Breast epithelium (tissue), 4 donors: ENCODE measurements around the gene CCDC183. TPM values are rescaled to one million over a fixed set of nuclear protein-coding genes. Genes with fewer than 3 reads are reported as not detected.
A peak's percentile ranks its signal among the peaks of the same experiment; 100 is the strongest.

Experiments used
- DNase-seq, 2 donors: peaks; one replicate each; pipeline ENCODE4 v3.0.0-alpha.2; 2019; ENCODE audit warnings: low spot score in 2 of 2
- H3K27ac ChIP-seq, 2 donors: fragments of 200-600 bp; sonication (generic) in 1 of 2; one replicate each; pipeline ENCODE4 v1.5.1; 2016 to 2019; ENCODE audit warnings: mild to moderate bottlenecking in 1 of 2
- H3K27me3 ChIP-seq, 2 donors: fragments of 200-600 bp; sonication (generic) in 1 of 2; one replicate each; pipeline versions ENCODE4 v1.5.1 to v1.6.0; 2017 to 2019; ENCODE audit warnings: control low read depth in 1 of 2, mild to moderate bottlenecking in 1 of 2
- H3K36me3 ChIP-seq: fragments of 200-600 bp; one replicate; pipeline ENCODE4 v1.5.1; 2019
- H3K4me1 ChIP-seq, 2 donors: fragments of 200-600 bp; sonication (generic); one replicate each; pipeline ENCODE4 v1.5.1; 2016 to 2019; ENCODE audit warnings: control low read depth in 1 of 2
- H3K4me3 ChIP-seq, 3 donors: fragments of 200-600 bp; sonication (generic); 1 replicate in 2 of 3; 2 replicates in 1 of 3; pipeline ENCODE4 v1.5.1; 2016 to 2019; ENCODE audit warnings: mild to moderate bottlenecking in 3 of 3, moderate library complexity in 2 of 3
- H3K9me3 ChIP-seq, 2 donors: fragments of 200-600 bp; sonication (generic) in 1 of 2; one replicate each; pipeline ENCODE4 v1.5.1; 2016 to 2019; ENCODE audit warnings: control low read depth in 1 of 2
- CTCF ChIP-seq, 3 donors: fragments of 450-650 bp; IDR thresholded peaks; one replicate each; pipeline ENCODE4 v1.5.1; 2016 to 2017; ENCODE audit warnings: antibody characterized with exemption in 3 of 3, mild to moderate bottlenecking in 3 of 3, moderate library complexity in 3 of 3
- POLR2A ChIP-seq: fragments of 450-650 bp; IDR thresholded peaks from one replicate; pipeline ENCODE4 v1.6.1; 2016; ENCODE audit warnings: antibody characterized with exemption, mild to moderate bottlenecking, moderate library complexity
- POLR2AphosphoS5 ChIP-seq, 3 donors: sonication (generic); formaldehyde crosslinking; IDR thresholded peaks; one replicate each; pipeline ENCODE4 v1.6.1; 2017; ENCODE audit warnings: antibody characterized with exemption in 3 of 3
- intact Hi-C: fragments of 100-400 bp; cut with DNase I; formaldehyde crosslinking; loops from one replicate; pipeline ENCODE4 v1.15.1; 2023; ENCODE audit warnings: low total_unique reads
- total RNA-seq, 3 donors: library from RNA; depleted of rRNA; stranded (reverse); fragments of >200 nt; gene quantifications; one replicate each; pipeline ENCODE4 v1.1.0, GENCODE V29; 2016

The CCDC183 gene
- total RNA-seq, 3 donors from 2014 or later: 0.64 to 5.7 (median 5.6) TPM

- TF ChIP-seq CTCF (IDR thresholded peaks at IDR 0.05) (no peak), POLR2AphosphoS5 (IDR thresholded peaks at IDR 0.05) (no peak), POLR2A (no peak)
- no peaks in the 10 kb centered on the region for H3K9me3 ChIP-seq
- H3K27ac ChIP-seq: no peak overlapping the region
- DNase-seq: no peak
- no peaks in the 10 kb centered on the region for H3K4me1 ChIP-seq
- no peaks in the 10 kb centered on the region for H3K27me3 ChIP-seq
- peak overlapping the region; percentile 31 to 57 (median 36) for H3K4me3 ChIP-seq
- intact Hi-C loops: no loop called here
- H3K36me3 ChIP-seq: peaks cover 6% of the 10 kb centered on the region
Observed at GRCh38 chr9:136820971-136821825, 25.1 kb downstream of the CCDC183 start.

- intact Hi-C loops: no loop called here
- Histone ChIP-seq H3K4me1 (no peaks in the 10 kb centered on the region), H3K36me3 (peaks cover 6% of the 10 kb centered on the region), H3K27ac (no peak overlapping the region), H3K4me3 (peak overlapping the region; percentile 31 to 57 (median 36)), H3K9me3 (no peaks in the 10 kb centered on the region), H3K27me3 (no peaks in the 10 kb centered on the region)
- TF ChIP-seq POLR2A (no peak), CTCF (IDR thresholded peaks at IDR 0.05) (no peak), POLR2AphosphoS5 (IDR thresholded peaks at IDR 0.05) (no peak)
- no peak for DNase-seq
Observed at GRCh38 chr9:136821826-136822544, 25.8 kb downstream of the CCDC183 start.

- no peak for DNase-seq
- H3K4me3 ChIP-seq: no peak overlapping the region
- intact Hi-C loops: no loop called here
- H3K36me3 ChIP-seq: peaks cover 6% of the 10 kb centered on the region
- H3K9me3 ChIP-seq: no peaks in the 10 kb centered on the region
- no peaks in the 10 kb centered on the region for H3K27me3 ChIP-seq
- TF ChIP-seq CTCF (IDR thresholded peaks at IDR 0.05) (no peak), POLR2AphosphoS5 (IDR thresholded peaks at IDR 0.05) (no peak), POLR2A (no peak)
- no peak overlapping the region for H3K27ac ChIP-seq
- H3K4me1 ChIP-seq: no peaks in the 10 kb centered on the region
Observed at GRCh38 chr9:136823136-136824046, 27.3 kb downstream of the CCDC183 start.

- H3K4me3 ChIP-seq: no peak overlapping the region
- H3K4me1 ChIP-seq: no peaks in the 10 kb centered on the region
- H3K9me3 ChIP-seq: no peaks in the 10 kb centered on the region
- intact Hi-C loops: no loop called here
- DNase-seq: no peak
- H3K27ac ChIP-seq: no peak overlapping the region
- TF ChIP-seq CTCF (IDR thresholded peaks at IDR 0.05) (no peak), POLR2AphosphoS5 (IDR thresholded peaks at IDR 0.05) (no peak), POLR2A (no peak)
- peaks cover 9% of the 10 kb centered on the region for H3K36me3 ChIP-seq
- no peaks in the 10 kb centered on the region for H3K27me3 ChIP-seq
Observed at GRCh38 chr9:136824496-136825225, 28.5 kb downstream of the CCDC183 start.
